SJSA1 (cell line): ENCODE data around the gene EMX2. TPM values are rescaled to one million over a fixed set of nuclear protein-coding genes. Genes with fewer than 3 reads are reported as not detected.
"Not testable (repeated sequence)": the region's sequence is repeated elsewhere in the genome, so short reads cannot be mapped to it uniquely, and the experiment has no call there.

Experiments used
- DNase-seq, 2 experiments: peaks; one replicate each; pipeline ENCODE4 v3.0.0-alpha.2; 2015 to 2020; ENCODE audit warnings: low spot score in 2 of 2, low read depth in 1 of 2
- H3K27ac ChIP-seq: fragments of 250-450 bp; sonication (Bioruptor Pico); 2 replicates; pipeline ENCODE4 v1.5.1; 2020; ENCODE audit warnings: mild to moderate bottlenecking, moderate library complexity
- H3K27me3 ChIP-seq: fragments of 250-450 bp; sonication (Bioruptor Pico); replicated peaks from 2 replicates; pipeline ENCODE4 v1.5.1; 2020; ENCODE audit warnings: mild to moderate bottlenecking, moderate library complexity
- H3K36me3 ChIP-seq: fragments of 250-450 bp; sonication (Bioruptor Pico); 2 replicates; pipeline ENCODE4 v1.5.1; 2020; ENCODE audit warnings: mild to moderate bottlenecking
- H3K4me1 ChIP-seq: fragments of 250-450 bp; sonication (Bioruptor Pico); replicated peaks from 2 replicates; pipeline ENCODE4 v1.6.1; 2021; ENCODE audit warnings: mild to moderate bottlenecking
- H3K4me3 ChIP-seq: fragments of 250-450 bp; sonication (Bioruptor Pico); 2 replicates; pipeline ENCODE4 v1.5.1; 2020; ENCODE audit warnings: mild to moderate bottlenecking
- H3K9me3 ChIP-seq: fragments of 250-450 bp; sonication (Bioruptor Pico); replicated peaks from 2 replicates; pipeline ENCODE4 v1.5.1; 2020; ENCODE audit warnings: mild to moderate bottlenecking
- total RNA-seq: library from RNA; depleted of rRNA; stranded (reverse); fragments of >200 nt; shearing (Covaris generic); gene quantifications from 2 replicates; pipeline ENCODE4 v1.2.3, GENCODE V29; 2014

Gene EMX2
- total RNA-seq, 1 experiment from 2014 or later = 0.21 TPM

GRCh38 chr10:117568334-117568733 lies 25.8 kb downstream of the EMX2 start:
- H3K4me1 ChIP-seq = no peaks in the 10 kb centered on the region
- H3K27me3 ChIP-seq = no peaks in the 10 kb centered on the region; the same call in 1 of the 2 replicates
- H3K36me3 ChIP-seq = no peaks in the 10 kb centered on the region
- no peaks in the 10 kb centered on the region for H3K9me3 ChIP-seq
- H3K4me3 ChIP-seq = no peak overlapping the region
- DNase-seq = no peak
- H3K27ac ChIP-seq = no peak overlapping the region

- H3K4me3 ChIP-seq = no peak overlapping the region
- no peaks in the 10 kb centered on the region; the same call in 1 of the 2 replicates for H3K27me3 ChIP-seq
- H3K4me1 ChIP-seq = no peaks in the 10 kb centered on the region
- no peaks in the 10 kb centered on the region for H3K9me3 ChIP-seq
- no peaks in the 10 kb centered on the region for H3K36me3 ChIP-seq
- DNase-seq = no peak
- no peak overlapping the region for H3K27ac ChIP-seq
These were observed 27.3 kb downstream of the EMX2 start for GRCh38 chr10:117569610-117570390.

GRCh38 chr10:117570880-117571279 lies 28.3 kb downstream of the EMX2 start:
- H3K27me3 ChIP-seq = no peaks in the 10 kb centered on the region; the same call in 1 of the 2 replicates
- no peaks in the 10 kb centered on the region for H3K36me3 ChIP-seq
- H3K4me1 ChIP-seq = no peaks in the 10 kb centered on the region
- H3K27ac ChIP-seq = no peak overlapping the region
- no peak for DNase-seq
- no peak overlapping the region for H3K4me3 ChIP-seq
- no peaks in the 10 kb centered on the region for H3K9me3 ChIP-seq

- no peaks in the 10 kb centered on the region for H3K36me3 ChIP-seq
- no peak overlapping the region for H3K27ac ChIP-seq
- DNase-seq = no peak
- H3K27me3 ChIP-seq = no peaks in the 10 kb centered on the region; the same call in 1 of the 2 replicates
- H3K4me1 ChIP-seq = no peaks in the 10 kb centered on the region
- H3K4me3 ChIP-seq = no peak overlapping the region
- no peaks in the 10 kb centered on the region for H3K9me3 ChIP-seq
These were observed 32.1 kb downstream of the EMX2 start for GRCh38 chr10:117574498-117575146.

- no peak for DNase-seq
These were observed 35.9 kb downstream of the EMX2 start for GRCh38 chr10:117578490-117578889.

GRCh38 chr10:117578999-117579590 lies 36.5 kb downstream of the EMX2 start:
- H3K27me3 ChIP-seq = no peaks in the 10 kb centered on the region
- H3K9me3 ChIP-seq = no peaks in the 10 kb centered on the region
- H3K4me1 ChIP-seq = no peaks in the 10 kb centered on the region
- H3K36me3 ChIP-seq = no peaks in the 10 kb centered on the region
- H3K4me3 ChIP-seq = no peak overlapping the region
- H3K27ac ChIP-seq = no peak overlapping the region
- no peak for DNase-seq

More at GRCh38 chr10:117578490-117578889, 35.9 kb downstream of the EMX2 start:
- Histone ChIP-seq H3K4me3 (no peak overlapping the region), H3K9me3 (no peaks in the 10 kb centered on the region), H3K4me1 (no peaks in the 10 kb centered on the region), H3K27me3 (no peaks in the 10 kb centered on the region), H3K27ac (no peak overlapping the region), H3K36me3 (no peaks in the 10 kb centered on the region)

GRCh38 chr10:117581961-117582360 lies 39.4 kb downstream of the EMX2 start:
- H3K36me3 ChIP-seq = no peaks in the 10 kb centered on the region
- H3K27me3 ChIP-seq = no peaks in the 10 kb centered on the region
- DNase-seq = no peak
- H3K4me3 ChIP-seq = no peak overlapping the region
- H3K27ac ChIP-seq = no peak overlapping the region
- H3K9me3 ChIP-seq = no peaks in the 10 kb centered on the region
- H3K4me1 ChIP-seq = no peaks in the 10 kb centered on the region

- not testable (repeated sequence) for H3K27ac ChIP-seq, H3K4me3 ChIP-seq, DNase-seq, H3K27me3 ChIP-seq, H3K4me1 ChIP-seq, H3K9me3 ChIP-seq, H3K36me3 ChIP-seq
These were observed 42.3 kb downstream of the EMX2 start for GRCh38 chr10:117584831-117585230.

GRCh38 chr10:117587036-117587435 lies 44.5 kb downstream of the EMX2 start:
- no peak for DNase-seq
- Histone ChIP-seq H3K4me3 (no peak overlapping the region), H3K27ac (no peak overlapping the region), H3K27me3 (no peaks in the 10 kb centered on the region), H3K36me3 (no peaks in the 10 kb centered on the region), H3K9me3 (no peaks in the 10 kb centered on the region), H3K4me1 (no peaks in the 10 kb centered on the region)

GRCh38 chr10:117590101-117590875 lies 47.7 kb downstream of the EMX2 start:
- Histone ChIP-seq H3K9me3 (peaks cover 5% of the 10 kb centered on the region; the same call in 1 of the 2 replicates), H3K27me3 (no peaks in the 10 kb centered on the region), H3K4me3 (no peak overlapping the region), H3K27ac (no peak overlapping the region), H3K4me1 (no peaks in the 10 kb centered on the region), H3K36me3 (no peaks in the 10 kb centered on the region)
- no peak for DNase-seq

- Histone ChIP-seq H3K27ac (no peak overlapping the region), H3K4me1 (no peaks in the 10 kb centered on the region), H3K36me3 (no peaks in the 10 kb centered on the region), H3K9me3 (peaks cover 5% of the 10 kb centered on the region; the same call in 1 of the 2 replicates), H3K4me3 (no peak overlapping the region), H3K27me3 (no peaks in the 10 kb centered on the region)
- DNase-seq = no peak
These were observed 48.5 kb downstream of the EMX2 start for GRCh38 chr10:117591043-117591442.

GRCh38 chr10:117594722-117595121 lies 52.2 kb downstream of the EMX2 start:
- no peak for DNase-seq
- no peaks in the 10 kb centered on the region for H3K36me3 ChIP-seq
- no peak overlapping the region for H3K27ac ChIP-seq

GRCh38 chr10:117596706-117597105 lies 54.2 kb downstream of the EMX2 start:
- no peak for DNase-seq
- no peak overlapping the region for H3K27ac ChIP-seq
- H3K4me1 ChIP-seq = peaks cover 11% of the 10 kb centered on the region
- H3K27me3 ChIP-seq = no peaks in the 10 kb centered on the region
- H3K4me3 ChIP-seq = no peak overlapping the region
- no peaks in the 10 kb centered on the region for H3K36me3 ChIP-seq
- H3K9me3 ChIP-seq = peaks cover 5% of the 10 kb centered on the region; the same call in 1 of the 2 replicates

More at GRCh38 chr10:117594722-117595121, 52.2 kb downstream of the EMX2 start:
- no peaks in the 10 kb centered on the region for H3K27me3 ChIP-seq
- peaks cover 11% of the 10 kb centered on the region for H3K4me1 ChIP-seq
- H3K4me3 ChIP-seq = no peak overlapping the region
- H3K9me3 ChIP-seq = peaks cover 5% of the 10 kb centered on the region; the same call in 1 of the 2 replicates
